ENCODE measurements around the gene TCOF1. TPM values are rescaled to one million over a fixed set of nuclear protein-coding genes. Genes with fewer than 3 reads are reported as not detected.

TCOF1 gene
- total RNA-seq, 1 donor from 2014 or later: 26.1 TPM

DNA sequence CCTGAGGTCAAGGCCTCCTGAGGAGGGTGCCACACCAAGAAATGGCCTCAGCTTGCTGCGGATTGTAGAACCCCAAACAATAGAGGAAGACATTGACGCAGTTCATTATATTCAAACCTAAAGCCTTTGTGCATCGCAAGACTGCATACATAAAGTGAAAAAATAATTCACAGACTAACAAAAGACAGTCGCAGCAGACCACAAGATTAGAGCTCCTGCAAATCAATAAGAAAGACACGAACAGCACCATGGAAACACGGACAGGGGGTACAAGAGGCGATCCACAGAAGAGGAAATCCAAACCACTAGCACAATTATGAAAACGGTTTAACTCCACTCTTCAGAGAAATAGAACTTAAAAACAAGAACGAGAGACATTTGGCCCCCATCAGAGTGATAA, 10.0 kb upstream of the TCOF1 start:
- no peak for DNase-seq (ENCODE audit: low spot score)

- no peak for DNase-seq (ENCODE audit: low spot score)
These were observed 7.7 kb upstream of the TCOF1 start for GRCh38 chr5:150349681-150350275.

DNA sequence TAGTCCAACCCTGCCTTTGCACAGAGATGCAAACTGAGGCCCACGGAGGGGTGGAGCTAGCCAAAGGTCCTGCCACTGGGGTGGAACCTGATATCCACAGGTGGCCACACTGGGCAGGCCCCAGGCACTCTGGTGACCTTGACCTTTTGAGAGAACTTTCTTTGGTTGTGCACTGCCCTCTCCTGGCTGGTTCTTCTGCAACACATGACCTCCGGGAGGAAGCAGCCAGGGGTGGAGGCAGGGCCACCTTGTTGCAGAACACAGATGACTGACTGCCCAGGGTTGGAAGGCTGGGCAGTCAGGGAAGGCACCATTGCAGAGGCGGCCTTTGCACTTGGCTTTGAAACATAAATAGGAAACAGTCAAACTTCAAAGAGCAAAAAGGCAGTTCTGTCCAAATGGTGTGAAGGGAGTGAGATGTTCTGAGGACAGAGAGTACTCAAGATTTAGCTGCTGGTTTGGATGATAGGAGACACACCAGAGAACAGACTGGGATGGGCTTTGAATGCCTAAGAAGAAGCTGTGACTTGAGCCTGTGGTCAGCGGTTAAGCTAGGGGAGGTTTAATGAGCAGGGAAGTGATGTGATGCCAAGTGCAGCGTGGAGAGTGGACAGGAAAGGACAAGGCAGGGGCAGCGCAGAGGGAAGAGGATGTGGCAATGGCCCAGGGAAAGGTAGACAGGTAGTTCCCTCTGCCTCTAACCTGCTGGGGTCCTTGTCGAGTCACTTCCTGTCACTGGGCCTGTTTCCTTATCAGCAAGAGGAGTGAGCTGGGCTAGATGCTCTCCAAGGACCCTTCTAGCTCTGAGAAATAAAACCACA, 6.8 kb upstream of the TCOF1 start:
- DNase-seq (ENCODE audit: low spot score): no peak

GRCh38 chr5:150352244-150353031, 5.1 kb upstream of the TCOF1 start:
- no peak for DNase-seq (ENCODE audit: low spot score)

GRCh38 chr5:150353032-150353675, 4.3 kb upstream of the TCOF1 start:
- no peak for DNase-seq (ENCODE audit: low spot score)

DNA sequence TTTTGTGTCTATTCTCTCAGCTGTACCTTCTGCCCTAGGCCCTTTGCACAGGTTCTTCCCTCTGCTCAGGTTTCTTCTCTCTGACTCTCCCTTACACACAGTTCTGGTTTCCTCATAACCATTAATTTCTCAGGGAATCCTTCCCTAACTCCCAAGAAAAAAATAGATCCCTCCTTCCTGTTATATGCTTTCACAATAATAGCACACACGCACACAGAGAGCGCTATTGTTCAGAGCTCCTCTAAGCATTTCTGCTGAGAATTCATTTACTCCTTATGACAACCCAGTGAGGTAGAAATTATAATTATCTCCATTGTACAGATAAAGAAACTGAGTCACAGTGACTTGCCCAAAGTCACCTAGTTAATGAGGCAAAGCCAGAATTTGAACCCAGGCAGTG, 1.7 kb upstream of the TCOF1 start:
- no peak for DNase-seq (ENCODE audit: low spot score)

DNA sequence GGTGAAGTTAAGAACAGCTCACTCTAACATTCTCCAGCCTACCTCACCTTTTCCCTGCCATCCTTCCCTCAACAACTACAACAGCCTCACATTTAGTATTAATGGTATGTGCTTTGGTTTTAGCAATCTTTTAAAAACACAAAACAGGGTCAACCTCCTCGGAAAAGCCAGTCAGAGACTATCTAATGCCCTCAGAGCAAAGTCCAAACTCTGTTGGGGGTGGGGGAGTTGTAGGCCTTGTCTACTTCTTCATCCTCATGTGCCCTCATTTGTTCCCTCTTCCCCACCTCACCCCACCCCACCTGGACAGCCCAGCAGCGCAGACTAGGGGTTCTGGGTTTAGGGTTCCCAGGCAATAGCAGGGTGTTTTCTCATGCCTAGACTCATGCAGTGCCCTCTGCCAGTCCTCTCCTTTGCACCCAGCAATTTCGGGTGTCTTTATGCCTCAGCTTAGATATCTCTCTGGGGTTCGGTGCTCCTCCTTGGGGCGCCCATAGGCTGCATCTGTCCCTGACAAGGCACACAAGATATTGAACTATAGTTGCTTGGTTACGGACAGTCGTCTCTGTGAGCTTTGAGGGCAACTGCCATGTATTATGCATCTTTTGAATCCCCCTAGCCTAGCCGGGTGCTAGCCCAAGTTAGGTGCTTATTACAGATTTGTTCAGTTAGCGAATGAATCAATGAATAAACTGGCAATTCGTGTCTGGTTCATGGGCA, 762 bp upstream of the TCOF1 start:
- no peak for DNase-seq (ENCODE audit: low spot score)

- DNase-seq (ENCODE audit: low spot score): no peak
These were observed 981 bp downstream of the TCOF1 start for GRCh38 chr5:150358261-150359095.

- DNase-seq (ENCODE audit: low spot score): no peak
These were observed 3.8 kb downstream of the TCOF1 start for GRCh38 chr5:150361301-150361700.

DNA sequence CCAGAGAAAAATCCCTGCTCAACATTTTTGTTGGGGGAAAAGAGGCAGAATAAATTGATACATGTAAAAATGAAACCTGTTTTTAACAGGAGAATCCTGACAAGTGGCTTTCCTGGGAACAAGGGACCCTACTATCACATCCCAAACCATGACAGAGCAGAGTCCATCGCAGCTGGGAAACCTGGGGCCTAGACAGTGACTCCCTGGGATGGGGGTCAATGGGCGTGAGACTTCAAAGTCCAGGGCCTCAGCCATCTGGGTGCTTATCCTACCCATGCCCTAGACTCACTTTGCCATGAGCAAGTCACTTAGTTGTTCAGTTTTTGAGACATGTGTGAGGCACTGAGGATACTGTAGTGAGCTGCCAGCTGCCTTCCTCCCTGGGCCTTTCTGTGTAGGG, 5.7 kb downstream of the TCOF1 start:
- no peak for DNase-seq (ENCODE audit: low spot score)

DNA sequence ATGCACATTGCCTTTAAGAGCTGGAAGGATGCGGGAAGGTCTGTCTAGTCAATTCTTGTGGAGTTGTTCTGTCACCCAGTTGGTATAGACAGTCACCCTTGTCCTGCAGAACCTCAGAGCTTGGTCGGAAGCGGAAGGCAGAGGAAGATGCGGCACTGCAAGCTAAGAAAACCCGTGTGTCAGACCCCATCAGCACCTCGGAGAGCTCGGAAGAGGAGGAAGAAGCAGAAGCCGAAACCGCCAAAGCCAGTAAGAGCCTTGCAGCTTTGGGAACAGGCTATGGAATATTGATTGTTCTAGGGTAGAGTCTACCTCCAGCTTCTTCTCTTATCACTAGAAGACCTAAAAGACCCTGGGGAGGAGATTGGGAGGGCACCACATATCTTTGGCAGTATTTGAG, 6.5 kb downstream of the TCOF1 start:
- DNase-seq (ENCODE audit: low spot score): no peak

DNA sequence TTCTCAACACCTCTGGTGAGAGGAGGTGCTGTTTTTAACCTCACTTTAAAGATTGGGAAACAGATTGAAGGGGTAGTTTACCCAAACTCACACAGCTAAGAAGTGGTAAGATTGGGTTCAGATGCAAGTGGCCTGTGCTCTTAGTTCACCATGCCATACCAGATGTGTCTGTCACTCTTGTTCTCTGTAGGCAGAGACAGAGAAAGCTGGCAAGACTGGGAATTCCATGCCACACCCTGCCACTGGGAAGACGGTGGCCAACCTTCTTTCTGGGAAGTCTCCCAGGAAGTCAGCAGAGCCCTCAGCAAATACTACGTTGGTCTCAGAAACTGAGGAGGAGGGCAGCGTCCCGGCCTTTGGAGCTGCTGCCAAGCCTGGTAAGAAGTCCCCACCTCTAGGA, 11.0 kb downstream of the TCOF1 start:
- no peak for DNase-seq (ENCODE audit: low spot score)

GRCh38 chr5:150372639-150373038, 15.1 kb downstream of the TCOF1 start:
- no peak for DNase-seq (ENCODE audit: low spot score)

DNA sequence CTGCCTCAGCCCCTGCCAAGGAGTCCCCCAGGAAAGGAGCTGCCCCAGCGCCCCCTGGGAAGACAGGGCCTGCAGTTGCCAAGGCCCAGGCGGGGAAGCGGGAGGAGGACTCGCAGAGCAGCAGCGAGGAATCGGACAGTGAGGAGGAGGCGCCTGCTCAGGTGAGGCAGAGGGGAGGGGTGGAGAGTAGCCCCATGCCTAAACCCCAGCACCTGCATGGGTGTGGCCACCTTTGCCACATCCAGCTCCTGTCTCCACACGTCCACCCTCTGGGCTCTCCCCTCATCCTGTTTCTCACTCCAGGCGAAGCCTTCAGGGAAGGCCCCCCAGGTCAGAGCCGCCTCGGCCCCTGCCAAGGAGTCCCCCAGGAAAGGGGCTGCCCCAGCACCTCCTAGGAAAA, 17.2 kb downstream of the TCOF1 start:
- no peak for DNase-seq (ENCODE audit: low spot score)

DNA sequence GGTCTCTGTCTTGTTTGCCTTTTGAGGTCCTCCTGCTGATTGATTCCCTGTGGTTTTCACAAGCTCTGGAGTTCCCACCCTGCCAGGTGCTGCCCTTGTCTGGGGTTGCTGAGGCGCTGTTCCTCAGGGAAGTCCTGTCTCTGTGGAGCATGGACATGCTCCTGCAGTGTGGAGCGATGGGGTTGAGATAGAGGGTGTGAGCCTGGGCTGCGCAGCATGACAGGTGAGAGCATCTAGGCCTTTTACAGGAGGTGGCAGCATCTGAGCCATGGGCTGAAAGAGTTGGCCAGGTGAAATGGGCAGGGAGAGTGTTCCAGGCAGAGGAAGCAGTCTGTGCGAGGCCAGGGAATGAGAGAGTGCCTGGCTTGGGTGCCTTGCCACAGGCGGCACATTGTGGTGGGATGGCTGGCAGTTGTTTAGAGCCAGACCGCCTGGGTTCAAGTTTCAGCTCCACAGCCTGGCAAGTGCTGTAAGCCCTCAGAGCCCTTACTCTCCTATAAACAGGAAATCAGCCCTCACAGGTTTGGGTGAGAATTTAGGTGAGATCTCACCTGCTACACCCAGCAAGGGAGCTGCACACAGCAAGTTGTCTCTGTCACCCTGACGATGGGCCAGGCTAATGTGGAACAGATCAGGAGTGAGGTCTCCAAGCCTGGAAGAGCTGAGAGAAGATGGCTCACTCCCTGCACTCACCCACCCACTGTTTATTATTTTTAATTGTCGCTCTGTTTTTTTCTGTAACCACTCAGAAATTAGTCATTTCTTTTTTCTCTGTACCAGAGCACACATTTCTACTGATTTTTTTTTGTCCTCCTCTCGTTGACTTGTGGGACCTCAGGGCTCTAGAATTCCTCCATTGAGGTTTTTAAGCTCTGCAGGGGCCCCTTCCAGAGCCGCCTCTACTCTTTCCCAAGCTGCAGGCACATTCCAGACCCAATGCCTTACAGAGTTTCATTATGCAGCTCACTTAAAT, 19.6 kb downstream of the TCOF1 start:
- no peak for DNase-seq (ENCODE audit: low spot score)

GRCh38 chr5:150377964-150378694, 20.6 kb downstream of the TCOF1 start:
- DNase-seq (ENCODE audit: low spot score): no peak

DNA sequence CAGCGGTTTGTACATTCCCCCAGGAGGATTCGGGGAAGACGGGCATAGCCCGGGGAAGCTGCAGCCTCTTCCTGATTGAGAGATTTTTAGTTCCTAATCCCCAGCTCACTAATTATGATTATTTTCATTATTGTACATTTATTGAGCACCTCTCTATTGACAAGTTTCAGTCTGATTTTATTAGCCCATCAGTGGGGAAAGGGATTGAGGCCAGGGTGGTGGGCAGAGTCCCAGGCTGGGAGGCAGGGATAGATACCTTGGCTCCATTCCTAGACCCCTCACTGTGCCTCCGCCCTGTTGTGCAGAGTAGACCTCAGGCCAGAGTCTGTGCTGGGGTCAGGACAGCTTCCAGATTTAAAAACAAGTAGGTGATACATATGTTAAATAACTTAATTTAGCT, 27.2 kb downstream of the TCOF1 start:
- DNase-seq (ENCODE audit: low spot score): no peak

All from mesenteric fat pad (tissue), 1 donor.